ENCODE data around the gene ANO1. TPM values are rescaled to one million over a fixed set of nuclear protein-coding genes. Genes with fewer than 3 reads are reported as not detected.

Gene ANO1
- total RNA-seq, 4 donors from 2014 or later, result 1.5 to 8.7 (median 4.6) TPM

DNA sequence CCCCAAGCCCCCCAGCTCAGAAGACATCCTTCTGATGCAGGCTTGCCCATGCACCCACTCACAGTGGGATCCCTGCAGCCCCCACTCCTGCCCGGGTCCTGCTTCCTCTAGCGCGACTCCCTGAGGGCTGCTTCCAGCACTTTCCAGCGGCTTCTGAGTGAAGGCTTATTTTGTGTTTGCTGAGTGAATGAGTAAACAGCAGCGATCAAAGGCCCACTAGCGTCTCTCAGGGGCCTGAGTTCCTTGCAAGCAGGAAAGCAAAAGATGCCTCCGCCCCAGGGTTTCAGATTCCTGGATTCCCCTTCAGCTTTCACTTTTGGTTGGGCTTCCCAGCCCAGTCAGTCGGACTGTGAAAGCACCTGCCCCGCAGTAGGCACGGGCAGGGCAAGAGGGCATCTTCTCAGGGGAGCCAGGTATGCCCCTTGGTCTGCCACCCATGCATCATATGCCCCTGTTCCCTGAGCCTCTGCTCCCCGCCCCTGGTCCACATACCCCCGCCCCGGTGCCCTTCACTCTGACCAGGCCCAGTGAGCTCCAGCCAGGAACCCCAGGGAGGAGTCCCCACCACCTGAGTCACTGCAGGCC is 134.2 kb downstream of the ANO1 start:
- TF ChIP-seq, protein P1, sequence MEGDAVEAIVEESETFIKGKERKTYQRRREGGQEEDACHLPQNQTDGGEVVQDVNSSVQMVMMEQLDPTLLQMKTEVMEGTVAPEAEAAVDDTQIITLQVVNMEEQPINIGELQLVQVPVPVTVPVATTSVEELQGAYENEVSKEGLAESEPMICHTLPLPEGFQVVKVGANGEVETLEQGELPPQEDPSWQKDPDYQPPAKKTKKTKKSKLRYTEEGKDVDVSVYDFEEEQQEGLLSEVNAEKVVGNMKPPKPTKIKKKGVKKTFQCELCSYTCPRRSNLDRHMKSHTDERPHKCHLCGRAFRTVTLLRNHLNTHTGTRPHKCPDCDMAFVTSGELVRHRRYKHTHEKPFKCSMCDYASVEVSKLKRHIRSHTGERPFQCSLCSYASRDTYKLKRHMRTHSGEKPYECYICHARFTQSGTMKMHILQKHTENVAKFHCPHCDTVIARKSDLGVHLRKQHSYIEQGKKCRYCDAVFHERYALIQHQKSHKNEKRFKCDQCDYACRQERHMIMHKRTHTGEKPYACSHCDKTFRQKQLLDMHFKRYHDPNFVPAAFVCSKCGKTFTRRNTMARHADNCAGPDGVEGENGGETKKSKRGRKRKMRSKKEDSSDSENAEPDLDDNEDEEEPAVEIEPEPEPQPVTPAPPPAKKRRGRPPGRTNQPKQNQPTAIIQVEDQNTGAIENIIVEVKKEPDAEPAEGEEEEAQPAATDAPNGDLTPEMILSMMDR (IDR thresholded peaks at IDR 0.05; ENCODE audit: low read depth), result no peak

DNA sequence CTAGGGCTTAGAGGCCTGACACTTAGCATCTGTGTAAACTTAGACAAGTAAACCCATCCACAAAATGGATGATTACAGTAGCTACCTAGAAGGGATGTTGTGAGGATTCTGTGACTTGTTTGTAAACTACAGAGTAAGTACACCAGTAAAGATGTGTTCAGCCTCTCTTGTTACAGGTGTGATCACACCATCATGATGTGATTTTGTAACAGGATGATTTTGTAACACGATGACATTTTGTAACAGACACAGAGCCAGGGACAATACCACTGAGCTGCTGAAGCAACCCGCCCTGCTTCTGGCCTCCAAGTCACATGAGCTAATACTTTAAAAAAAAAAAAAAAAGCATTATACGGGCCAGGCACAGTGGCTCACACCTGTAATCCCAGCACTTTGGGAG is 142.0 kb downstream of the ANO1 start:
- TF ChIP-seq, protein P1 (IDR thresholded peaks at IDR 0.05; ENCODE audit: low read depth), result no peak

DNA sequence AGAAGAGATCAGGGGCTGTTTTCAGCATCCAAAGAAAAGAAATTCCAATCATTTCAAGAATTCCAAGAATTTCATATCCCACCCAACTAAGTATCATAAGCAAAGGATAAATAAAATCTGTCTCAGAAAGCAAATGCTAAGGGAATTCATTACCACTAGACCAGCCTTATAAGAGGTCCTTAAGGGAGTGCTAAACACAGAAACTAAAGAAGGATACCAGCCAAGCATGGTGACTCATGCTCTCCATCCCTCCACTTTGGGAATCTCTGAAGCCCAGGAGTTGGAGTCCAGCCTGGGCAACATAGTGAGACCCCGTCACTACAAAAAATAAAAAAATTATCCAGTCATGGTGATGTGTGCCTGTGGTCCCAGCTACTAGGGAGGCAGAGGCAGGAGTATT is 142.8 kb downstream of the ANO1 start:
- TF ChIP-seq, protein P1 (IDR thresholded peaks at IDR 0.05; ENCODE audit: low read depth), result no peak

DNA sequence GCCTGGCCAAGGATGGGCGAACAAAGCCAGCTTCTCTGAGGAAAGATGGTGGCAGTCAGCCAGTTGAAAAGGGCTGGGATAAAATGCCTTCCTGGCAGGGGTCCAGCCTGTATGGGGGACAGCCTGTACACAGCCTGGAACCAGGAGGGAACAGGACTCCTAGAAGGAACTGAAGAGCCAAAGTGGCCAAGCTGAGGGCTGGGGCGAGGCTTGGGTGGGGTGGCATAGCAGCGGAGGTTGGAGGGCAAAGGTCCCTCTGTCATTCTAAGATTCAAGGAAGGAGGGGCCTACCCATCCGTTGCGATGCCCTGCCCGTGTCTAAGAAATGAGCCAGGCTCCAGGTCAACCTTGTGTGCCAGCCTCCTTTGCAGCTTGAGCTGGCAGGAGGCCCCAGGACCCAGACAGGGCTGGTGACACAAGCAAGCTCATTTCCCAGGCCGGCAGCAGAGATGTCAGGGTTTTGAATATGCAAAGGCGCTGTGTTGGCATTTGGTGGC is 147.6 kb downstream of the ANO1 start:
- TF ChIP-seq, protein P1 (IDR thresholded peaks at IDR 0.05; ENCODE audit: low read depth), result no peak

DNA sequence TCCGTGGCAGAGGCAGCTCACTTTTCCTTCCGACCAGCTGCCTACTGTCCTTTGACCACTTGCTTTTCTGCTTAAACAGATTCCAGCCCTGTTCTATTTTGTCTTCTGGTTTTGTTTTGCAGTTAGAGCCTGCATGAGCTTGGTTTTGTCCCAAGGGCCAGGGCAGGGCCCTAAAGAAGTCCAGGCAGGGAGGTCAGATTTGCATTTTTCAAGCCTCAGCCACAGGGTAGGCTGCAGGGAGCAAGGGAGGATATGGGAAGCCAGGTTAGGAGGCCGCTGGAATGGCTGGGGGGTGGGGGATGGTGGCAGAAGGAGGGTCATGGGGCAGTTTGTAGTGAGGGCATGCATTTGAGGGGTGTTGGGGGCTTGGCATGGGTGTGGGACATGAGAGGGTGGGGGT is 148.1 kb downstream of the ANO1 start:
- TF ChIP-seq, protein P1 (IDR thresholded peaks at IDR 0.05; ENCODE audit: low read depth), result no peak

DNA sequence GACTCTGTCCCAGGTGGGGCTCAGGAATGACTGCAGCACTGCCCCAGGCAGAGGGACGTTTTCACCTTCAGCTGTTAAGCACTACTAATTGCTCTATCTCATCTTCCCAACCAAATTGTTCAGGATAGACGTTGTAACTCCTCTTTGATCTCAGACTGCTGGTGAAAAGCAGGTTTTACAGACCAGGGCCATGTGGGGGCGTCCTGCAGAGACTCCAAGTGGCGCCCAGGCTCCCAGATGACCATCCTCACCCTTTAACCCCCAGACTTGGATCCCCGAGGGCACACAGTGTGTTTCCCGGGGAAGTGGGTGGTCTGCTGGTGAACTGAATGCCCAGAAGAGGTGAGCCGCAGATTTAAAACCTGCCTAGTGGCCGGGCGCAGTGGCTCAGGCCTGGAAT is 148.8 kb downstream of the ANO1 start:
- TF ChIP-seq, protein P1 (IDR thresholded peaks at IDR 0.05; ENCODE audit: low read depth), result no peak

DNA sequence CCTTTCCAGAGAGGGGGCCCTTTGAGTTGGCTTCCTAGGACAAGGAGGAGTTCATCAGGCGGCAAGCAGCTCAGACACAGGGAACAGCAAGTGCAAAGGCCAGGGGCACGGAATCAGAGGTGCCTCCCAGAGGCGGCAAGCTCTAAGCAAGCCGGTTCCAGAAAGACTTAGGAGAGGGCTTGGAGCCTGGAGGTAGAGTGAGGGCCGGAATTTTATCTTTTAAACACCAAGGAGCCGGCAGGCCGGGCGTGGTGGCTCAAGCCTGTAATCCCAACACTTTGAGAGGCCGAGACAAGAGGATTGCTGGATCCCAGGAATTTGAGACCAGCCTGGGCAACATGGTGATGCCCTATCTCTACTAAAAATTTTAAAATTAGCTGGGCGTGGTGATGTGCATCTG is 151.6 kb downstream of the ANO1 start:
- TF ChIP-seq, protein P1 (IDR thresholded peaks at IDR 0.05; ENCODE audit: low read depth), result no peak

Data from subcutaneous adipose tissue (tissue), 4 donors.